ENCODE data around the gene STN1.

DNA sequence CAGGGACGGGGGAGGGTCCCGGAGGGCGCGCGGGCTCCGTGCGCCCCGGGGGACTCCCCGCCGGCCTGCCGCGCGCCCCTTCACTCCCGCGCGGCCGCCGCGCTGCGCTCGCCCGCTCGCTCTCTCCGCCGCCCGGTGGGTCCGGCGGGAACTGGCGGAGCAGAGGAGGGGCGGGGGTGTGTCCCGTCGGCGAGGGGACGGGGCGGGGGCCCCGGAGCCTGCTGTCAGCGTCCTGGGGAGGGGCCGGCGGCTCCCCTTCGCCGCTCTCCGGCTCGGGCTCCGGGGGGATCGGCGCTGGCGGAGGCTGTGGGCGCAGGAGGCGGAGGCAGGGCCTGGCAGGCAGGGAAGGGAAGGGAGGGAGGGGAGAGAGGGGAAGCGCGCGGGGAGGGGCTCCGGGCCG lies 62.6 kb downstream of the STN1 start, which contains the start of gene SH3PXD2A:
- no peak for TF ChIP-seq EZH2 (IDR thresholded peaks at IDR 0.05; ENCODE audit: borderline replicate concordance, low read length)
- TF ChIP-seq, protein P1, sequence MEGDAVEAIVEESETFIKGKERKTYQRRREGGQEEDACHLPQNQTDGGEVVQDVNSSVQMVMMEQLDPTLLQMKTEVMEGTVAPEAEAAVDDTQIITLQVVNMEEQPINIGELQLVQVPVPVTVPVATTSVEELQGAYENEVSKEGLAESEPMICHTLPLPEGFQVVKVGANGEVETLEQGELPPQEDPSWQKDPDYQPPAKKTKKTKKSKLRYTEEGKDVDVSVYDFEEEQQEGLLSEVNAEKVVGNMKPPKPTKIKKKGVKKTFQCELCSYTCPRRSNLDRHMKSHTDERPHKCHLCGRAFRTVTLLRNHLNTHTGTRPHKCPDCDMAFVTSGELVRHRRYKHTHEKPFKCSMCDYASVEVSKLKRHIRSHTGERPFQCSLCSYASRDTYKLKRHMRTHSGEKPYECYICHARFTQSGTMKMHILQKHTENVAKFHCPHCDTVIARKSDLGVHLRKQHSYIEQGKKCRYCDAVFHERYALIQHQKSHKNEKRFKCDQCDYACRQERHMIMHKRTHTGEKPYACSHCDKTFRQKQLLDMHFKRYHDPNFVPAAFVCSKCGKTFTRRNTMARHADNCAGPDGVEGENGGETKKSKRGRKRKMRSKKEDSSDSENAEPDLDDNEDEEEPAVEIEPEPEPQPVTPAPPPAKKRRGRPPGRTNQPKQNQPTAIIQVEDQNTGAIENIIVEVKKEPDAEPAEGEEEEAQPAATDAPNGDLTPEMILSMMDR (IDR thresholded peaks at IDR 0.05; ENCODE audit: low read length) = no peak

Data from OCI-LY1 (cell line).